ENCODE measurements around the gene SUCLG2. TPM values are rescaled to one million over a fixed set of nuclear protein-coding genes. Genes with fewer than 3 reads are reported as not detected.

Gene SUCLG2
- total RNA-seq, 4 donors from 2014 or later = 29.5 to 40.2 (median 35.7) TPM

DNA sequence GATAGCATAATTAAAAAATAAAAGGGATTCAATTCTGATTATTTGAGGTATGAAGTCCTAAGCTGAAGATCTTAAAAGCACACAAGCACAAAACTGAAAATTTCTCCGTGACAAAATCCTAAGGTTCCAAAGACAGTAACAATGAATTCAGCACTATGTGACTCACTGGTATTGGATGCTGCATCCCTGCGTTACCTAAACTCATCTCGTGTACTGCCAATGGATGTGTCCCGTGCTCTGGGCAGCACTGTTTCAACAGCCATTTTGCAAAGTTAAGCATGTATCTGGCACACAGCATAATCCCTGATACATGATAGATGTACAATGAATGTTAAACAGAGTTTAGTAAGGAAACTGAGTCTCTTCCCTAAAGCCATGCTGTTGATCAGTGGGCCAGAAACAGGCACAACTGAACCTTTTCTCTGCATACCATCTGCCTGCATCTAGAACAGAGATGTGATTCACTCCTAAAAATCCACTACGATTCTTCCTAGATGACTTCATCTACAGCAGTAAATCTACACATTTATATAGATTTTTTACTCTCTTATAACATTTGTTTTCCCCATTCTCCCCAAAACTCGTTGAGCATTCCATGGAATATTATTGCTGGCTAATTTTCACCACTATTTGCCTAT, 14.3 kb downstream of the SUCLG2 start:
- Histone ChIP-seq H3K4me1 (peaks cover 4% of the 10 kb centered on the region), H3K36me3 (no peaks in the 10 kb centered on the region), H3K27ac (no peak overlapping the region), H3K4me3 (no peak overlapping the region), H3K9me3 (no peaks in the 10 kb centered on the region), H3K27me3 (no peaks in the 10 kb centered on the region)
- WGBS = 90% methylated on average over 6 of the region's 6 CpGs
- TF ChIP-seq, protein P1, sequence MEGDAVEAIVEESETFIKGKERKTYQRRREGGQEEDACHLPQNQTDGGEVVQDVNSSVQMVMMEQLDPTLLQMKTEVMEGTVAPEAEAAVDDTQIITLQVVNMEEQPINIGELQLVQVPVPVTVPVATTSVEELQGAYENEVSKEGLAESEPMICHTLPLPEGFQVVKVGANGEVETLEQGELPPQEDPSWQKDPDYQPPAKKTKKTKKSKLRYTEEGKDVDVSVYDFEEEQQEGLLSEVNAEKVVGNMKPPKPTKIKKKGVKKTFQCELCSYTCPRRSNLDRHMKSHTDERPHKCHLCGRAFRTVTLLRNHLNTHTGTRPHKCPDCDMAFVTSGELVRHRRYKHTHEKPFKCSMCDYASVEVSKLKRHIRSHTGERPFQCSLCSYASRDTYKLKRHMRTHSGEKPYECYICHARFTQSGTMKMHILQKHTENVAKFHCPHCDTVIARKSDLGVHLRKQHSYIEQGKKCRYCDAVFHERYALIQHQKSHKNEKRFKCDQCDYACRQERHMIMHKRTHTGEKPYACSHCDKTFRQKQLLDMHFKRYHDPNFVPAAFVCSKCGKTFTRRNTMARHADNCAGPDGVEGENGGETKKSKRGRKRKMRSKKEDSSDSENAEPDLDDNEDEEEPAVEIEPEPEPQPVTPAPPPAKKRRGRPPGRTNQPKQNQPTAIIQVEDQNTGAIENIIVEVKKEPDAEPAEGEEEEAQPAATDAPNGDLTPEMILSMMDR (IDR thresholded peaks at IDR 0.05) = no peak
- TF ChIP-seq EP300 (IDR thresholded peaks at IDR 0.05) (no peak), POLR2AphosphoS5 (IDR thresholded peaks at IDR 0.05) (no peak), POLR2A (IDR thresholded peaks at IDR 0.05) (no peak)
- DNase-seq (ENCODE audit: low spot score in 2 of 2) = no peak

DNA sequence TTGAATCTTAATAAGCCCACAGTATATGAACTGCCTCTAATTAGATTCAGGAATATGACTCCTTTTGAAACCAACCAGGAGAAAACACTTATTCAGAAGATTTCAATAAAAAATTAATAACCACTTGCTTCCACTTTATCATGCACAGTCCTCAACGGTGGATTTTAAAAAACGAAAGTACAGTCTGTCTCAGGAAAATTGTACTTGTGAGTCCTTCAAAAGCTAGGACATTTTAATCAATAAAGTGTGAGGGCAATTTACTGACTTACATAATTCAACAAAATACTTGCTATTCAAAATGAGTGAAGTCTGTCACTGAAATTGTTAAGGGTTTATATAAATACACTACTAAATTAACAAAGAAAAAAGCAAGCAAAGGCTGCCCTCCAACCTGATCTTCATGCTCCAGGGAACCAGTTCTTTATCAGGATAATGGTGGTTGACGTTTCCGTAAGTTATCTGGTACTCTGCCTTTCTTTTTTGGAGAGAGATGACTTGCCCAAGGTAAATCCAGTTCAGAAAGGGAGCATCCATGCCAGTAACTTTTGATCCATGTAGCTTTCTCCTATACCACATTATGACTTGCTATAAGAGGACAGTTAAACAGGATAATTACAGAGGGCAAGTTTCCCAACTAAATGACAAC, 17.0 kb downstream of the SUCLG2 start:
- no peaks in the 10 kb centered on the region for H3K9me3 ChIP-seq
- no peak overlapping the region for H3K4me3 ChIP-seq
- no peak overlapping the region for H3K27ac ChIP-seq
- H3K36me3 ChIP-seq = no peaks in the 10 kb centered on the region
- WGBS = 90% methylated on average over 4 of the region's 4 CpGs
- TF ChIP-seq, protein P1 (IDR thresholded peaks at IDR 0.05) = no peak
- TF ChIP-seq POLR2A (IDR thresholded peaks at IDR 0.05) (no peak), EP300 (IDR thresholded peaks at IDR 0.05) (no peak), POLR2AphosphoS5 (IDR thresholded peaks at IDR 0.05) (no peak)
- no peak for DNase-seq (ENCODE audit: low spot score in 2 of 2)
- peaks cover 4% of the 10 kb centered on the region for H3K4me1 ChIP-seq
- no peaks in the 10 kb centered on the region for H3K27me3 ChIP-seq

DNA sequence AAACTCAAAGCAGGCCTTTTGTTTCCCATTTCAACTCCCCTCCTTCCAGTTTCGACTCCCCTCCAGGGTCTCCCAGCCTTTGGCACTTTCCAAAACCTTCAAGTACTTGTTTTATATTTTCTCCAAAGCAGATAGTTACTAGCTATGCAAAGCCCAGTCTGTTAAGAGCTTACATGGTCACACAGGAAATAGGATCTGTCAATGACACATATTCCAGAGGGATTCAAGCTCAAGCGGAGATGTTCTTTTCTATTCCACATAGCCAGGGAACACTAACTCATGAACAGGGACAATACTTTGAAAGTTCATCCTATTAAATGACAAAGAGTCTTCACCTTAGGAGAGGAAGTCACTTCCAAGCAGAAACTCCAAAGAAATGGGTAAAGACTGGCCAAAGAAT, 18.6 kb downstream of the SUCLG2 start:
- Histone ChIP-seq H3K36me3 (no peaks in the 10 kb centered on the region), H3K4me1 (peaks cover 4% of the 10 kb centered on the region), H3K27ac (no peak overlapping the region), H3K27me3 (no peaks in the 10 kb centered on the region), H3K4me3 (no peak overlapping the region), H3K9me3 (no peaks in the 10 kb centered on the region)
- no peak for DNase-seq (ENCODE audit: low spot score in 2 of 2)
- WGBS = 85% methylated on average over 2 of the region's 2 CpGs
- no peak for TF ChIP-seq POLR2AphosphoS5 (IDR thresholded peaks at IDR 0.05)
- TF ChIP-seq, protein P1 (IDR thresholded peaks at IDR 0.05) = no peak

DNA sequence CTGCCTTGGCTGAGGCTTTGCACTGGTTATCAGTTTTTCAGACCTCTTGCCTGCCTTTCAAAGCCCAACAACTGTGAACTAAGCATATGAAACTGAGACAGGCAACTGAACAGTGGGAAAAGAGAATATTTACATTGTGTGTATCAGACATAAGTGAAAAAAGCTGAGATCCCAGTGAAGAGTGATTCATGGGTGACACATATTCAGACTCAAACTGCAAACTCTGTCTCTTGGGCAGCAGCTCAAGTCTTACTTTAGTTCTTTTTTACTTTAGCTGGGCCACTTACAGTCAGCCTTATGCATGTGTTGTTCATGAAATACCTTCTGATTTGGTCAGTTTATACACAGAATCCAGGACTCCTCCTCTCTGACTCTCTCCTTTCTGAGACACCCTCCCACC, 19.2 kb downstream of the SUCLG2 start:
- DNase-seq (ENCODE audit: low spot score in 2 of 2) = no peak
- H3K36me3 ChIP-seq = no peaks in the 10 kb centered on the region
- H3K9me3 ChIP-seq = no peaks in the 10 kb centered on the region
- TF ChIP-seq, protein P1 (IDR thresholded peaks at IDR 0.05) = no peak
- TF ChIP-seq POLR2A (IDR thresholded peaks at IDR 0.05) (no peak), POLR2AphosphoS5 (IDR thresholded peaks at IDR 0.05) (no peak), EP300 (IDR thresholded peaks at IDR 0.05) (no peak)
- H3K4me1 ChIP-seq = peaks cover 4% of the 10 kb centered on the region
- no peak overlapping the region for H3K4me3 ChIP-seq
- no peaks in the 10 kb centered on the region for H3K27me3 ChIP-seq
- no peak overlapping the region for H3K27ac ChIP-seq

DNA sequence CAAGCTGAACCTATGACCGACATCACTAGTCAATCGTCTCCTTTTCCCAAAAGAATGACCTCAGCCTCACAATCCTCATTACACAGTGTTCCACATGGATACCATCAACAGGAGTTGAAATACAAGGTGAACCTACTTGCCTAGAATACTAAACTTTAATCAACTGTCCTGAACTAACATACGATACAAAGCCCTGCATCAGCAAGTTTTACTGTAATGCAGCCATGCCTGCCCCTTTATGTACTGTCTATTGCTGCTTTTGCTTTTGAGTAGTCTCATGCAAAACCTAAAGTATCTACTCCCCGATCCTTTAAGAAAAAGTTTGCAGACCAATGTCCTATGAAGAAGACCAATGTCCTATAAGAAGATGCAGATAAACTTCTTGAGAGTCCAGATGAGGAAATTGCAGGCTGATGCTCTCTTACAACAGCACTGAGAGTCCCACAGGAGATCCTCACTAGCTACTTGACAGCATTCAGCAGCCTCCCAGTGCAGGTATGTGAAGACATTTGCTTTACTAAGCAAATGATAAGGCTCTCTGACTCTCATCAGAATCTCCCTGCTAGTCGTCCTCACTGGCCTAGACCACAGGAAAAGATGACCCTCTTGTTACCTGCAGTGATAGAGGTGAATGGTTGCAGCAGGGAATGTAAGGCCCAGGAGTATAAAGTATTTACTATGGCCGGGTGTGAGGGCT, 23.6 kb downstream of the SUCLG2 start:
- WGBS = 73% methylated on average over 6 of the region's 6 CpGs
- Histone ChIP-seq H3K27me3 (no peaks in the 10 kb centered on the region), H3K4me1 (peaks cover 4% of the 10 kb centered on the region), H3K9me3 (no peaks in the 10 kb centered on the region), H3K4me3 (no peak overlapping the region), H3K36me3 (no peaks in the 10 kb centered on the region), H3K27ac (no peak overlapping the region)
- no peak for DNase-seq (ENCODE audit: low spot score in 2 of 2)
- TF ChIP-seq POLR2A (IDR thresholded peaks at IDR 0.05) (no peak), POLR2AphosphoS5 (IDR thresholded peaks at IDR 0.05) (no peak), EP300 (IDR thresholded peaks at IDR 0.05) (no peak)
- TF ChIP-seq, protein P1 (IDR thresholded peaks at IDR 0.05) = no peak
